HG03103 (cell line): ENCODE results near the gene RHEBL1.

Experiments
- ATAC-seq: cut with Tn5 transposase; IDR thresholded peaks from one replicate; pipeline ENCODE4 v1.9.1; 2021; ENCODE audit warnings: low read depth; ENCODE audit not compliant: unreplicated experiment

Gene RHEBL1

GRCh38 chr12:49038291-49038955 lies 31.4 kb downstream of the RHEBL1 start:
- ATAC-seq, result no peak

- ATAC-seq, result no peak
Observed at GRCh38 chr12:49037947-49038237, 31.9 kb downstream of the RHEBL1 start.

DNA sequence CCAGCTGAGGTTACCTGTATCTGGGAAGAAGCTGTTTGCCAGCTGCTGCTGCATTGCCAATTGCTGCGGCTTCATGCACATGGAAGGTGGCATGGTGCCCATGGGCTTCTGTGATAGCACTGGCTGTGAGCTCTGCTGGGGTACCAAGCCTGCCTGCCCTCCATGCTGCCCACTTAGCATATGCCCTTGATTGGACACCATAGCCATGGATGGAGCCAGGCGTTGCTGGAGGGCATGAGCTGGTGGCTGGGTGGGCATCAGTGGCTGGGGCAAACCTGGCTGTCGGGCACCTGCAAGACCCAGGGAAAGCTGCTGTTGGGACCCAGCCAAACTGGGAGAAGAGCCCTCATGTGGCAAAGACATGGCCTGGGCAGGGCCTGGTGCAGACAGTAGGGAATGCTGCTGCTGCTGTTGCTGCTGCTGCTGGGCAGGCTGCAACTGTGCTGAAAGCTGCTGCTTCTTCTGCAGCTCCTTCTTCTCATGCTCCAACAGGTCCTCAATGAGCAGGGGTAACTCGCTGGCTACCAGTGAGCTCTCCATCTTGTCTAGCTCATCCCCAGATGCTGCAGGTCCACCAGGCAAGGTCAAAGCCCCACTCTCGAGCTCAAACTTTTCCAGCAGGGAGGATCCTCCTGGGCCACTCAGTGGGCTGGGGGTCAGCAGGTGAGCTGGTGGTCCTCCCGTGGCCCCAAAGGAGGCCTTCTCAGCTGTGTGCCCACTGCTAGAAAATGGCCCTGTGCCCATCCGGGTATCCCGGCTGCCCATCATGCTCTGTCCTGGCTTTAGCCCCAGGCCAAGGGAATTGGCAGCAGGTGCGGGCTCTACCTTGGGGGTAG lies 32.5 kb downstream of the RHEBL1 start:
- ATAC-seq, result no peak

GRCh38 chr12:49036029-49036428 lies 33.8 kb downstream of the RHEBL1 start:
- ATAC-seq, result no peak

GRCh38 chr12:49034286-49034622 lies 35.5 kb downstream of the RHEBL1 start:
- ATAC-seq, result no peak

GRCh38 chr12:49033611-49034285 lies 36.0 kb downstream of the RHEBL1 start:
- ATAC-seq, result no peak

DNA sequence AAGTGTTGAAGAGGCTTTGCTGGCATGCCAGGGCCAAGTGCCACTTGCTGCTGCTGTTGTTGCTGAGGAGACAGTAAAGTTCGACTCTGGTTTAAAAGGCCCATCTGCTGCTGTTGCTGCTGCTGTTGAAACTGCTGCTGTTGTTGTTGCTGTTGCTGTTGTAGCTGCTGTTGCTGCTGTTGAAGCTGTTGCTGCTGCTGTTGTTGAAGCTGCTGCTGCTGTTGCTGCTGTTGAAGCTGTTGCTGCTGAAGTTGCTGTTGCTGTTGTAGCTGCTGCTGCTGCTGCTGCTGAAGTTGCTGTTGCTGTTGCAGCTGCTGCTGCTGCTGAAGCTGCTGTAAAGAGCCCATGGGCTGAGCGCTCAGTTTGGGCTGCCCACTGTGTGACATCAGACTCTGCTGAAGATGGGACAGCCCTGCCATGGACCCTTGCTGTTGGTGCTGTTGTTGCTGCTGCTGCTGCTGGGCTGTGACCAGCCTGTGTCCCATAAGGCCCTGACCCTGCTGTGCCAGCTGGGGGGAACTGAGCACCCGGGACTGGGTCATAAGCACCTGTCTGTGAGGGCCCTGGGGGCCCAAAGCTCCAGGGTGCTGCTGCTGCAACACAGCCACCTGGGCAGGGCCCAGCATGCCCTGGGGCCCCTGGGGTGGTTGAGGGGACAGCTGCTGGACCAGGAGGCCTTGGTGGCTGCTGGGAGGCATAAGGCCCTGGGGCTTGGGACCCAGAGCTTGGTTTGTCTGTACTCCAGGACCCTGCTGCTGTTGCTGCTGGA lies 36.9 kb downstream of the RHEBL1 start:
- ATAC-seq, result no peak

DNA sequence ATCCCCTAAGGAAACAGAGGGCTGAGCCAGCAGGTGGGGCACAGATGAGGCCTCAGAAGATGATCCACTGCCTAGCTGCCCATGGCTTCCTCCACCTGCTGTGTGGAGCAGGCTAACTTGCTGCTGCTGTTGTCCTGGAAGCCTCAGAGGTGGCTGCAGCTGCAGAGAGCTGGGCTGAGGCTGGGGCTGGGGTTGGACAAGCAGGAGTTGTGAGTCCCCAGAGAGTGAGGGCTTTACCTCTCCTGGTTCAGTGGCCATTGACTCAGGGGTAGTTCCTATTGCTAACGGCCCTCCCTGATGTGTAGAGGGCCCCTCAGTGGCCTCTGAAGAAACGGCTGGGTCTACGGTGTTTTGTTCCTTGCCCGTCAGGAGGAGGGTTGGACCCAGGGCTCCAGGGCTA lies 37.5 kb downstream of the RHEBL1 start:
- ATAC-seq, result no peak

- no peak for ATAC-seq
Observed at GRCh38 chr12:49031573-49032161, 38.1 kb downstream of the RHEBL1 start.

DNA sequence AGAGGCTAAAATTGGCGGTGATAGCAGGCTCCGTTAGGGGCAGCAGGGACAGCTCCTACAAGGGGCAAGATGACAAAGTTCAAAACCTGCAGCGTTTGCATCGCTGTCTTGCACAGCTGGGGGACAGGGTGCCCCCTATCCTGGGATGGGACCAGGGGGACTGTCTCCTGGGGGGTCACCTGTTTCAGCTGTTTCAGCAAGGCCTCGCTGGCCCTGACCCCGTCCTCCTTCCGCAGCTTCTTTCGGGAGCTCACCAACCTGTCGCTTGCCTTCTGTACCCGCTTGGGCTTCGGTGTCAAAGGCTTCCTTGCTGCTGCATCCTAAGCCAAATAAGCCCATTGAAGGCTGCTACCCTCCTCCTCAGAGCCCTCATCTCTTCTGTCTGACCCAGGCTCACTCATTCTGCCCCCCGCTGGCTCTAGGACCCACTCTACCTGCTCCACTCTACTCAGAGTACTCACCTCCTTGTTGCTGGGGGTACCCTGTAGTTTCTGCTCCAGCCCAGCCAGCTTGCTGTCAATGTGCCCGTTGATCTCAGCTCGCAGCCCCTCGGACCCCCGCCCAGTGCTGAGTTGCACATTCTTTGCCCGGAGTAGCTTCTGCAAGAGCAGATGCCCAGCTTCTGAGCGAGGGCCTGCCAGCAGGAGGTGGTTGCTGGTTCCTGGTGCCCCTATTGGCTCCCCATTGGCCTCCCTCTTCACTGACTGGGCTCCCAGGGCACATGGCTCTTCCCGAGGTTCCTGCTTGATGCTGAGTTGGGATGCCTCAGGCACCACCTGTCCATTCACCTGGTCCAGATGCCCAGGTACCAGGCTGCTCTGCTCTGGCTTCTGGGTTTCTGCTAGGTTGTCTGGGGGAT lies 38.8 kb downstream of the RHEBL1 start:
- no peak for ATAC-seq

DNA sequence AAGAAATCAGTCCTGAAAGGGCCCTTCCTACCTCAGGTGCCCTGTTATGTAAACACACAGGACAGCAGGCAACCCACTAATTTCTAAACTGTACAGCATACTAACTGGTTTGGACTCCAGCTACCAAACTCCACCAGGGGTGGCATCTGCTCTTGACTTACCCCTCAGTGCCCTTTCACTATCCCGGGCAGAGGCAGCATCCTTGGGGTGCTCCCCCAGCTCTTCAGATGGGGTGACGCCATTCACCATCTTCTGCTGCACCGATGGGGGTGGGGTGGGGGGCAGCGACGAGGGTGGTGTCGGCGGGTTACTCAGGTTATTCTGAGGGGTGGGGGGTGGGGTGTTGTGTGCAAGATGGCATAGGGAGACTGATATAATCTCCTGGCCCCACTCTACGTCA lies 39.7 kb downstream of the RHEBL1 start:
- ATAC-seq, result no peak

GRCh38 chr12:49028666-49029275 lies 41.0 kb downstream of the RHEBL1 start:
- ATAC-seq, result no peak

DNA sequence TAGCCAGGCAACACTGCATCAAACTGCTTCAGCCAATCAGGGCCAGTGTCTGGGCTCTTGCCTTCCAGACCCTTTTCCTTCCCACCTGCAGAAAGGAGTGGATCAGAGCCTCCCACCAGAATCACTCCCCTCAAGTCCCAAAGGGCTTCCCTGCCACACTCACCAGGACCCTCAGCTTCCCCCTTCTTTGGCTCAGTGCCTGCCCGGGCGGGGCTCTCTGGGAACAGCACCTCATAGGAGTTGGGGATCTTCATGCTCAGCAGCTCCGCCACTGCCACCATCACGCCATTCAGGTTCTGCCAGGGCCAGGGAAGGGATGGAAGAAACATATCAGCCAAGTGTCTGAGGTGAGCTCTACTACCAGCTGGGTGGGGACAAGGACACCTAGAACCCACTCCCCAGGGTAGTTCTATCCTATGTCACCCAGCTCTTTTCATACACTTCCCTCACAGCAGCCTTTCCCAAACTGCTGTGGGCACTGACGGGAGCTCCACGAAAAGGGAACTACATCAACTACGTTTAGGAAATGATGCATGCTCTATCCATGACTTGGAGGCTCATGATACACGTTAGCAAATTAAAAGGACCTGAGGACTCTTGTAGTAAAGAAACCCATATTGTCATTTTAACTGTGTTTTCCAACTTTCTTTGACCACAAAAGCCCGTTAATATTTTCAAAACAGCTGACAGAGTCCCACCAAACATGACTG lies 41.8 kb downstream of the RHEBL1 start:
- no peak for ATAC-seq

- ATAC-seq, result no peak
Observed at GRCh38 chr12:49026678-49027480, 42.9 kb downstream of the RHEBL1 start.

DNA sequence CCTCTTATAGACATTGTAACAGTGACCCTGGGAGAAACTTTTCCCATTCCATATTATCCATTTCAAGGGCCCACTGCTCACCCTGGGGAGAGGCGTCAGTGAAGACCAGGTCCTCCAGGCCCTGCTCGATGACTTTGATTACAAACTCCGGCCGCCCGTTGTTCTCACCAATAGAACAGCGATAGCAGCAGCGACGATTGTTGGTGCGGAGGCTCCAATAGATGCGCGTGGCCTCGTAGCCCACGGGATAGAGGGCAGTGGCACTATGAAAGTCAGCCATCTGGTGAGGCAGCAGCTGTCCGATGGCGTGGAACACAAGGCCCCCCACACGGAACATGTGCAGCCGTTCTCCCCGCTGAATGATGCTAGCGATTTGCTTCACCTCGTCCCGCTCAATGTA lies 43.7 kb downstream of the RHEBL1 start:
- no peak for ATAC-seq

DNA sequence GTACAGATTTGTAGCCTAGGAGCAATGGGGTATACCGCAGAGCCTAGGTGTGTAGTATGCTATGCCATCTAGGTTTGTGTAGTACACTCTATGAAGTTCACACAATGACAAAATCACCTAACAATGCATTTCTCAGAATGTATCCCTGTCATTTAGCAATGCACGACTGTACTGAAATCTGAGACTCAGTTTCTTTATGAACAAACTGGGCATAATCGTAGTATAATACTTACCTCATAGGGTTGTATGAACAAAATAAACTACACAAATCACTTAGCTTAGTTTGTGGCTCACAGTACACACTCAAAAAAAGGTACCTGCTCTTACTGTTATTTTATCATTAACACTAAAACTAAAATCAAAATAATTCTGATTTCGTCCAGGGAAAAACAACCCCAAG lies 44.3 kb downstream of the RHEBL1 start:
- ATAC-seq, result no peak

GRCh38 chr12:49024543-49024942 lies 45.2 kb downstream of the RHEBL1 start:
- no peak for ATAC-seq

DNA sequence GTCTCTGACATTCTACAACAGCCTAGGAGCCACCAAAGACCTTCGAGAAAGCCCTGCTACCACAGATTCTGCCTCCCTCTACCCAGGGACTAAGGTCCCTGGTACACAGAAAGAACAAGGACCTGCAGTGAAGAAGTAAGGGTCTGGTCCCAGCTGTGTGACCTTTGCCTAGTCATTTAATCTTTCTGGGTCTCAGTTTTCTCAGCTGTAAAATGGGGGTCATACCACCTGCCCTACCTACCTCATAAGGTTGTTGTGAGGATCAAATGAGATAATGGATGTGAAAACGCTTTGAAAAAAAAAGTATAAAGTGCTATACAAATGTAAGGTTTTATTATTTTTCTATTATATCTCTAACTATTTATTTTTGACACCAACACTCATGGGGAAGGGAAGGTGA lies 46.0 kb downstream of the RHEBL1 start:
- no peak for ATAC-seq
